Activated gamma-delta T cell (primary cell): ENCODE results near the gene ZNF653.
"Not testable (repeated sequence)": the region's sequence is repeated elsewhere in the genome, so short reads cannot be mapped to it uniquely, and the experiment has no call there.

Experiments used
- DNase-seq: peaks from one replicate; lab custom pipeline; 2025; lab: John Stamatoyannopoulos, UW

Gene ZNF653

DNA sequence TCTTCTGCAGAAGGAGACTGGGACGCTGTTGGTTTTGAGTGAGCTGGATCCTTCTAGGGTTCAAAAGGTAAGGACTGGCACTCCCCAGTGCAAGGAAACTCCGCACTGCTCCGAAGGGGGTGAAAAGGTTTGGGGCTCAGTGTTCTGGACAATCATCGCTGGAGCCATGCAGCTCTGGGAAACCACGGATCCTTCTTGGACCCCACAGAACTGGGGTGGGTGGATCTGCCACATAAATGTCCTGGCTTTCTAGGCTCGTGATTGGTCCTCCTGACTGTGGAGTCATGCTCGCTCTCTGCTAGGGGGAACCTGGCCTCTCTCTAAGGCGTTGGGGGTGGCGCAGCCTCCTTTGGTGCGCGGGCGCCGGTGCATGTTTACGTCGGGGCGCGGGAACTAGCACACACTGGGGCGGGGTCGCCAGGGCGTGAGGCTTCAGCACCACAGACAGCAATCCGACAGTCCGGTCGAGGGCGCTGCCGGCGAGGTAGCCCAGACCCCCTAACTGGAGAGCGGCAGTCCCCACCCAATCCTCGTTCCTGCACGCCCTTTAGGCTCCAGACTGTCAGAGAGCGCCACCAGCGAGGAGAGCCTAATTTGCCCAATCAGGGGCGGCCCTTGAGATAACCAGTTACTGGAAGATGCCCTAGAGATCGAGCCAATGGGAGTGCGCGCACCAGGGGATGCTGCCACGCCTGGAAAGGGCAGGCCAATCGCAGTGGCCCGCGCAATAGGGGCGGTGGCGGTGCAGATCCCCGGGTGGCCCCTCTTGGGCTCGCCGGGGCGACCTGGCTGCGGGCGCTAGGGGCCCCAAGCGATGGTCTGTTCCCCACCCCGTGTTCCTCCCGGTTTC lies 23.9 kb downstream of the ZNF653 start:
- DNase-seq: no peak

DNA sequence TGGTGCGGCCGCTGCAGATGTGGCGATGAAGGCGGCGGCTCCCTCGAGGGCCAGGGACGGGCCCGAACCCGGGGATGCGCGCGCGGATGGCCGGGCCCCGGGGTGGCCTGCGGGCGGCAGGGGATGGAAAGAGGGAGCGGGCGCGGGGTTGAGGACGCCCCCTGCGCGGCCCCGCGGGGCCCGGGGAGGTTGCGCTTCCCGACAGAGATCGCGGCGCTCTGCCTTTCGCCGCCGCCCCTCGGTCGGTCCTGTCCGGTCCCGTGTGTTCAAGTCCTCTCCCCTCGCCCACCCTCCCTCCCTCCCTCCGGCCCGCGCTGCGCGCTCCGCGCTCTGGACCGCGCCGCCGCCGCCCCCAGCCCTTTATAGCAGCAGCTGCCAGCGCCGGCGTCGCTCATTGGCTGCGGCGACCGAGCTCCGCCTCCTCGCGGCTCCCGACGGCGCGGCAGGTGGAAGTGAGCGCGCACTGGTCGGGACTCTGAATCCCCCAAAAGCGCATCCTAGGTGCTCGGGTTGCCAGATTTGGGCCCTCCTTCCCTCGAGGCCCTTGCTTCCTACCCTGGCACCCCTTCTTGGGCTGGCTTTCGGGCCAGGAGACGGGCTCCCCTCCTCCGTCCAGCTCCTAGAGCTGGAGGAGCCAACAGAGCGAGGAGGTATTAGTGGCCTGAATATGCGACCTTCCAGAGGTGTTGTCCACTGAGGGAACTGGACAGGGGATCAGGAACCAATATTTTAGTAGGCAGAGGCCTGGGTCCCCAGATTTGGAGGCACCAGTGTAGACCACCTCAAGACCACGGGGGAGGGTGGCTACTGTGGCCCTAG lies 24.7 kb downstream of the ZNF653 start, which contains the start of gene ELAVL3:
Gene ELAVL3, minus strand, starts transcription at position 332 of the 819 bp plus-strand sequence. CDS start 438 bp downstream, outside the sequence.
- DNase-seq: no peak

DNA sequence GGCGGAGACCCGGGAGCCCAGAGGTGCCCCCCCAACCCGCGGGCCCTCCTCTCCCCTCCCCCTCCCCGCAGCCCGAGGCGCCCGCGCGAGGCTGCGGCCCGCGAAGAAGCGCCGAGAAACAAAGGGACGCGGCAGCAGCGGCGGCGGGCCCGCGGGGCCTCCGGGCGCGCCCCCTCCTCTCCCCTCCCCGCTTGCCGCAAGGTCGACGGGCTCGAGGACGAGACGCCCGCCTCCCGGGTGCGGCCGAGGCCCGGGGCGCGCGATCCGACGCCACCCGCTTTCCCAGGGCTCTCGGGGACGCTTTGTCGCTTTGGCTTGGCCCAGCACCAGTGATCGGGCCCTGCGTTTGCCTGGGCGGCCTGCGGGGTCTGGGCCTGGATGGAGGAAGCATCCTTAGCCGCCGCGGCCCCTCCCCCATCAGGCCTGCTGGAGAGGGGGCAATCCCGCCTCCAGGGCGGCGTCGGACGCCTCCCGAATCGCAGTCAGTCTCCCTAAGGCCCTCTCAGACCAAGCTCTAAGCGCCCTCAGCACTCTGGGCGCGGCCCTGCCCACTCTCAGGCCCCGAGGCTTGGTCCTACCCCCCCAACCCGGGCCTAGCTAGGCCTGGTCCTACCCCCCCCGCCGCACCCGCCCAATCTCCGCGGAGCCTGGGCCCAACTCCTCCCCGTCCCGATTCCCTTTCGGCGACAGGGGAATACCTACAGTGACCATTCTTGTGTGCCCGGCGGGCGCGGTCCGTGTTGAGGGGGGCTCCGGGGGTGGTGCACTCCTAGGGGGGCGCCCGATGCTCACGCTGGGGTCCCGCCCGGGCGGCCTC lies 25.5 kb downstream of the ZNF653 start:
- DNase-seq: no peak

DNA sequence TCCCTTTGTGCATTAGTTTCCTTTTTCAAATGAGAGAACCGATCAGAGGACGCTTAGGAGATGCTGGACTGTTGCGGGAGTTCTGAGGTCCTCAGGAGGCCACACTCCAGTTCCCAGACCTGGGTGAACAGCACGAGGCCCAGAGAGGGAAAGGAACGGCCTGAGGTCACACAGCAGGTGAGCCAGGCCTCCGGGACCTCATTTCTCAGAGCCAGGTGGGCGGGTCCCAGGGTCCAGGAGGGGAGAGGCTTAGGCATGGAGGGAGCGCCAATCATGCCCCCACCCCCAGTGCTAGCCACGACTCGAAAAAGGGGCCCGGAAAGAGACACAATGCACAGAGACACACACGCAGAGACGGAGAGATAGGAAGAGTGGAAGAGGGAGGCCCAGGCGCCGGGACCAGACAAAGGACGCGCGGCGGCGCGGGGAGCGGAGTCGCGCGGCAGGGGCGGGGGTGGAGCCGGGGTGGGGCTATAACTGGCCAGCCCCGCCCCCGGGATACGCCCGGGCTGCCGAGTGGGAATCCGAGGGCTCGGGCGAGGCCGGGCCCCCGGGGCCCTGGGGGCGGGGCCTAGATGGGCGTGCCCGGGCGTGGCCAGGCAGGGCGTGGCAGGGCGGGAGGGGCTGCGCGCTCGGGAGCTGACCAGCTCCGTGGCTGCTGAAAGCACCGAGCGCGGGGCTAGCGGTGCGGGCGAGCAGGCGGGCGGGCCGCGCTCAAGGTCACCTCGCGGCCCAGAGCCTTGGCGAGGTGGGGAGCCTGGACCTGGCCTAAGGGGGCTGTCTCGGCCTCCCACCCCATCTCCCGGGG lies 26.3 kb downstream of the ZNF653 start:
- no peak for DNase-seq

DNA sequence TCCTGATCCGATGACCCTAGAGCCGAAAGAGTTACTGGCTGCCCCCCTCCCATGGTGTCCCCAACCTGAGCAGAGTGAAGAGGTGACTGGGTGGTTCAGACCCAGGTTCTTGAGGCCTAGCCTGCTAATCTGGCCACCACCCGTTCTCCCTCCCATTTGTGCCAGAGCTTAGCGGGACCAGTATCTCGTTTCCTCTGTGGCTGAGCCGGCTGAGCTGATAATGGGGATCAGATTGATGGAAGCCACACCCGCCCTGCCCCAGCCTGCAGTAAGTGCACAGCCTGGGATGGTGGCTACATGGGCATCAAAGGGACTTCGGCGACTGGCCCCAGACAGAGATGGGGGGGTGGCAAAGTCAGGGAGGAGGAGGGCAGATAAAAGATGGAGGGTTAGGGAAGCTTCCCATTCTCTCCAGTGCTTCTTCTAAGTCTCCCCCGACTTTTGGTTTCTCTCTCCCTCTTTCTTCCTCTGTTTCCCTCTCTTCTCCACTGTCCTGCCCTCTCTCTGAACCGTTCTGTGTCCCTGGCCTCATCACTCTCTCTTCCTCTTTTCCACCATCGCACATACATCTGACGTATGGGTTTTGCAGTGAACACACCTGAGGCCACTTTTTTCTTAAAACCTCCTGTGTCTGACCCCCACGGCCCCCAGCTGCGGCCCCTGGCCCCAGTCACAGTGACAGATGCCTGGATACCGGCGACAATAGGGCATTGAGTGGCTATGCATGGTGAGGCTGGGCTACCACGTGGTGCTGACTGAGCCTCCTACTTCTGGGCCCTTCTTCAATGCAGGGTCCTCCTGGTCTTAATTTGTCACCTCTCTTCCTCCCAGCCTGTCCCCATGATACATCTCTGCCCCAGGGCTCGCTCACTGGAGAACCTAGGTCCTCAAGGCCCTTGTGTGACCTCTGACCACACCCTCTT lies 27.2 kb downstream of the ZNF653 start:
- no peak for DNase-seq

DNA sequence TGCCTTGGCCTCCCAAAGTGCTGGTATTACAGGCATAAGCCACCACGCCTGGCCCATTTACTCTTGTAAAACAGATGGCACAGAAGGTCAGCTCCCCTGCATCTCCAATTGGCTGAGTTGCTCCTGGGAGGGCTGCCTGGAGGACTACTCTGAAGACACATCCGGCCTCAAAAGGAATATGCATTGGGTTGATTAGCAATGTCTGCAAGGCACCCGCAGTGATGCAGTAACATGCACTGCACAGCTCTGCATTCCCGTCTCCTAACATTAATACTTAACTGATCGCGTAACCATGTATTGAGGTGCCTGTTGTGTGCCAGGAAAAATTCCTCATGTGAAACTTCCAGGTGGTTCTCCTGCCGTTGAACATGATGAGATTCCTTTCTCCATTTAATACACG lies 29.8 kb downstream of the ZNF653 start:
- no peak for DNase-seq

DNA sequence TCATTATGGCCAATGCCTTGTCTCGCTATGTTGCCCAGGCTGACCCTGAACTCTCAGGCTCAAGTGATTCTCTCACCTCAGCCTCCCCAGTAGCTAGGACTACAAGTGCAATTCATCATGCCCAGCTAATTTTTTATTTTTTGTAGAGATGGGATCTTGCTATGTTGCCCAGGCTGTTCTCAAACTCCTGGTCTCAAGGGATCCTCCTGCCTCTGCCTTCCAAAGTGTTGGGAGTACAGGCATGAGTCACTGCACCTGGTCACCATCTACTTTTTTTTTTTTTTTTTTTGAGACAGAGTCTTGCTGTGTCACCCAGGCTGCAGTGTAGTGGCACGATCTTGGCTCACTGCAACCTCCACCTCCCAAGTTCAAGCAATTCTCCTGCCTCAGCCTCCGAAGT lies 30.3 kb downstream of the ZNF653 start:
- DNase-seq: not testable (repeated sequence)

DNA sequence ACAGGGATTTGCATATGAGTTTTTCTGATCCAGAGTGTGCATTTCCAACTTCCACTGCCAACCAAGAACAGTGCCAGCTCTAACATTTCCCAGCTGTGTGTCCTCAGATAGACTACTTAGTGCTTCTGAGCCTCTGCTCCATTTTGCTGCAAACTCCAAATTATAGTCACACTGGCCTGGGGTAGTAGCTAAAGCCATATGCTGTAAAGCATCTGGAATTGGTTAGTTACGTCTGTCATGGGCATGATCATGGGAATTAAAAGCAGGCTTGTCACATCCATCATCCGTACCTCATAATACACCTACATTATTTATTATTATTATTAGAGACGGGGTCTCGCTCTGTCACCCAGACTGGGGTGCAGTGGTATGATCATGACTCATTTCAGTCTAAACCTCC lies 31.9 kb downstream of the ZNF653 start:
- DNase-seq: no peak

DNA sequence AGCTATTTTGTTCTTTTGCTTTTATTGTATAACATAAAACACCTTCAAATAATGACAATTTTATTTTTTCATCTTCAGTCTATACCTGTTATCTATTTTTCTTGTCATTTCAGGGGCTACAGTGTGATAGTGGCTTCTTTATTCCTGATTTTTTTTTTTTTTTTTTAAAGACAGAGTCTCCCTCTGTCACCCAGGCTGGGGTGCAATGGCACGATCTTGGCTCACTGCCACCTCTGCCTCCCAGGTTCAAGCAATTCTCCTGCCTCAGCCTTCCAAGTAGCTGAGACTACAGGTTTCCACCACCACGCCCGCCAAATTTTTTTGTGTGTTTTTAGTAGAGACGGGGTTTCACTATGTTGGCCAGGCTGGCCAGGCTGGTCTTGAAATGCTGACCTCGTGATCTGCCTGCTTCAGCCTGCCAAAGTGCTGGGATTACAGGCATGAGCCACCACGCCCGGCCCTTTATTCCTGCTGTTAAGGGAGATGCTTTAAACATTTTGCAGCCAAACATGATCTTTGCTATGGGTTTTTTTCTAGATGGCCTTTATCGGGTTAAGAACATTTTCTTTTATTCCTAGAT lies 37.3 kb downstream of the ZNF653 start:
- not testable (repeated sequence) for DNase-seq

DNA sequence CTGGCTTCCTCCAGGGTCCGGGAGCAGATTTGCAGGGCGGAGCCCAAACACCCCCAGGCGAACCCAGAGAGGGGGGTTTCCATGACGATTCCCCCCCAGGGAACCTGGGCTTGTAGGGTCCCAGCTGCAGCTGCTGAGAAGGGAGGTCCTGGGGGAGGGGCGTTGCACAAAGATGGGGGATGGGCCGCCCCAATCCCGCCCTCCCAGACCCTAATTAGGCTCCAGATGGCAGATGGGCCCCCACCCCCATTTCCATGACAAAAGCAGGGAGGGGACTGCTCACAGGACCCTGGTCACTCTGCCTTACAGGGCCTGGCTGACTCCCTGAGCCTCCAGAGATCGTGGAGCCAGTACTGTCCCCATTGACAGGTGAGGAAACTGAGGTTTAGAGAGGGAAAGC lies 40.0 kb downstream of the ZNF653 start:
- DNase-seq: no peak

DNA sequence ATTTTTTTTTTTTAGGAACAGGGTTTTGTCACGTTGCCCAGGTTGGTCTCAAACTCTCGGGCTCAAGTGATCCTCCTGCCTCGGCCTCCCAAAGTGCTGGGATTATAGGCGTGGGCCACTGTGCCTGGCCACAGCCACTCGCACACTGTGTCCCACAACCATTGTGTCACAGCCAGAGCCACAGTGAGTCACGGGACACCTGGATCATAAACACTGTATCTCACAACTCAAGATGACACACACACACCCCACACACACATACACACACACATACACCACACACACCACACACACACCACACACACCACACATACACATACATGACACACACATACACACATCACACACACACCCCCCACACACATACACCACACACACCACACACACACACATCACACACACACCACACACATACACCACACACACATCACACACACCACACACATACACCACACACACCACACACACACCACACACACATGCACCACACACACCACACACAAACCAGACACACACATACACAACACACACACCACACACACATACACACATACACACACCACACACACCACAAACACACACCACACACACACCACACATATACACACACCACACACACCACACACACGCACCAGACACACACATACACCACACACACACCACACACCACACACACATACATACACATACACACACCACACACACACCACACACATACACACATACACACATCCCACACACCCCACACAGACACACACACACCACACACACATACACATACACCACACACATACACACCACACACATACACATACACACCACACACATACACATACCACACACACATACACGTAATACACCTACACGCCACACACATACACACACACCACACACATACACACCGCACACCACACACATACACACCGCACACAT lies 41.0 kb downstream of the ZNF653 start:
- no peak for DNase-seq

DNA sequence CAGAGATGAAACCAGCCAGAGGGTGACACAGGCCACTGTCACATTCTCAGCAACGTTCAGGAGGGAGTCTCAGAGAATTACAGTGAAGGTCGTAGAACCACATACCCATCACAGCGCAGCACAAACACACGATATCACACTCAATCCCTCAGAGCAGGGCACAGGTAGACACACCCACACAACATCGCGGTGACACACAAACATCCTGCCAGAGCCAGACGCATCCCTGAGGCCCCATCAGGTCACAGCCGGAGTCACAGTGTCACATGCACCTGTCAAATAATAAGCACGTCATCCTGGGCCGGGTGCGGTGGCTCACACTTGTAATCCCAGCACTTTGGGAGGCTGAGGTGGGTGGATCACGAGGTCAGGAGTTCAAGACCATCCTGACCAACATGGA lies 42.2 kb downstream of the ZNF653 start:
- DNase-seq: no peak

DNA sequence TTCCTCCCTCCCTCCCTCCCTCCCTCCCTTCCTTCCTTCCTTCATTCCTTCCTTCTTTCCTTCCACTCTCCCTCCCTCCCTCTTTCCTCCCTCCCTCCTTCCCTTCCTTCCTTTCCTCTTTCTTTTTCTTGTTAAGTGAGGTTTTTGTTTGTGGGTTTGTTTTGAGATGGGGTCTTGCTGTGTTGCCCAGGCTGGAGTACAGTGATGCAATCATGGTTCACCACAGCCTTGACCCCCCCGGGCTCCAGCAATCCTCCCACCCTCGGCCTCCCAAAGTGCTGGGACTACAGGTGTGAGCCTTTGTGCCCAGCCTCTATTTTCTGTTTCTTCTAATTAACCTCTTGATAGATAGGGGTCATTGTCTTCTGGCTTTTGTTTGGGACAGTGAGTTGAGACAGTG lies 44.2 kb downstream of the ZNF653 start:
- DNase-seq: no peak

DNA sequence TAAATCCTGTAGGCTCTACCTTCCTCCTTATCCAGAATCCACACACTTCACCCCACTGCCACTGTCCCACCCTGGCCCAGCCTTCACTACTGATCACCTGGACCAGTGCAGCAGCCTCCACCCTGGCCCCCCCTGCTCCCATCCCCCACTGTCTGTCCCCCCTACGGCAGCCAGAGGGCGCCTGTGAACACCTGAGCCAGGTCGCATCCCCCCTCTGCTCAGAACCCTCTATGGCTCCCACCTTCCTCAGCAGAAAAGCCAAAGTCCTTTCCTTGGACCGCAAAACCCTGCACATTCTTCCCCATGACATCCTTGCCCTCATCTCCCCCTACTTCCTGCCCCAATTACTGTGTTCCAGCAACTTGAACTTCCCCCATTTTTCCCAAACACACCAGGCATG lies 45.4 kb downstream of the ZNF653 start:
- DNase-seq: no peak

DNA sequence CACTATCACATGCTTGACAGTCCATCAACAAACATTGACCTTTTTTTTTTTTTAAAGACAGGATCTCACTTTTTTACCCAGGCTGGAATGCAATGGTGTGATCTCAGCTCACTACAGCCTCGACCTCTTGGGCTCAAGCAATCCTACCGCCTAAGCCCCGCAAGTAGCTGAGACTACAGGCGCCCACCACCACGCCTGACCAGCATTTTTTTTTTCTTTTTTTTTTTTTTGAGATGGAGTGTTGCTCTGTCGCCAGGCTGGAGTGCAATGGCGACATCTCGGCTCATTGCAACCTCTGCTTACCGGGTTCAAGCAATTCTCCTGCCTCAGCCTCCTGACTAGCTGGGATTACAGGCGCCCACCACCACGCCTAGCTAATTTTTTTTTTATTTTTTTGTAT lies 46.7 kb downstream of the ZNF653 start:
- DNase-seq: not testable (repeated sequence)

DNA sequence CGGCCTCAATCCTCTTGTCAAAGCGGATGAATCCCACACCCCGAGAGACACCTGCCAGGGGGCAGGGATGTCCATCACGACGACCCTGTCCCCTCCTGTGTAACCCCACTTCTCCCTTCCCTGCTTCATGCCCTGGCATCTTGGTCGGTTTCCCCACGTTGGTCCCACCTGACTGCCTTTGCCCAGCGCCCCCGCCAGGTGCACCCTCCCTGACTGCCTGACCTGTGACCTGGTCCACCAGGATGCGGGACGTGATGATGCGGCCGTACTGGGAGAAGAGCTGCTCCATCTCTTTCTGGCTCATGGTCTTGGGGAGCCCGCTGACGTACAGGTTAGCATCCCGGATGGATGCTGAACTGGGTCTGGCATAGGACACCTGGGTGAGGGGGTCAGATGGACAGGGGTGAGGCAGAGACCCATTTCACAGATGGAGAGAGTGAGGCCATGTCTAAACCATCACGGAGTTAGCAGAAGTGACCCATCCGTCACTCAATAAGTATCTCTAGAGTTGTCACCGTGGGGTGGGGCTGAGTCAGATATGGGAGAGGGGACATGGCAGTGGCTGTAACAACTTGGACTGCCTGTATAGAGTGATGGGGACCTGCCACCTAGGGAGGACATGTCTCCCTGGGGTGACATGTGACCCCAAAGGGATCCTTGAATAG lies 47.3 kb downstream of the ZNF653 start:
- DNase-seq: no peak

DNA sequence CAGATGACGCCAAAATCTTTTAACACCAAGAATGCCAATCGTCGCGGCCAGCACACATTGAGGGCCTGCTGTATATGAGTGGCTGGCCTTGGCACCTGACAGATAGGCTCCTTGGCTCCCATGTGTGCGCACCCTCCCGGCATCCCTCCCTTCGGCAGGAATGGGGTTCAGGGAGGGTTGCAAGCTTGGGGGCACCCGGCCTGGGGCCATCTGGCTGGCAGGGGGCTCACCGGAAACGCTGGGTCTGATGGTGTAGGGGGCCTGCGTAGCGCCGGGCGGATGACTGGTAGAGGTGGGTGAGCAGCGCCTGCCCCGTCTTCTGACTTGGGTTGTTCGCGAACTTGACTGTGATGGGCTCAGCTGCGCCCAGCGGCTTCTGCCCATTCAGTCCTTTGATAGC lies 47.8 kb downstream of the ZNF653 start:
- DNase-seq: no peak

DNA sequence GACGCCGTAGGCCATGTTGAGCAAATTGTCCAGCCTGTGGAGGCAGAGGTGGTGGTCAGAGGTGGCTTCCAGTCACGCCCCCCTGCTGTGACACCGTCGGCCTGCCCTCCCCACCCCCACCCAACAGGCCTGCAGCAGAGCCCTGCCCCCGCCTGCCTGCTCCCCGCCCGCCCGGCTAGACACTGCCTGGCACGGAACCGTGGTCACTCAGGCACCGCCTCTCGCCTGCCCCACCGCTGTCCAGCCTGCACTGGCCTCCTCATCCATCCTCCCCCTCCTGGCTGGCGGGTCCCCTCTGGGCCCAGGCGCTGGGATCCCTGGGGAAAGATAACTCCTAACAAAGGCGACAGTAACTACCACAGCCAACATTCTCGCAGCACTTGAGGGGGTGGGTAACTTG lies 48.5 kb downstream of the ZNF653 start:
- no peak for DNase-seq
